ENCODE measurements around the gene SWI5.

Gene SWI5

GRCh38 chr9:128285033-128285784, 9.1 kb downstream of the SWI5 start:
- no peak for TF ChIP-seq GATA2 (IDR thresholded peaks at IDR 0.05; ENCODE audit: low read depth, low read length)
- no peak for TF ChIP-seq GATA3 (IDR thresholded peaks at IDR 0.05; ENCODE audit: low read depth, low read length)

GRCh38 chr9:128286440-128286839, 10.4 kb downstream of the SWI5 start:
- TF ChIP-seq GATA2 (IDR thresholded peaks at IDR 0.05; ENCODE audit: low read depth, low read length), result no peak
- TF ChIP-seq GATA3 (IDR thresholded peaks at IDR 0.05; ENCODE audit: low read depth, low read length), result no peak

GRCh38 chr9:128288273-128289004, 12.4 kb downstream of the SWI5 start:
- no peak for TF ChIP-seq GATA3 (IDR thresholded peaks at IDR 0.05; ENCODE audit: low read depth, low read length)
- no peak for TF ChIP-seq GATA2 (IDR thresholded peaks at IDR 0.05; ENCODE audit: low read depth, low read length)

GRCh38 chr9:128292009-128292408, 15.9 kb downstream of the SWI5 start:
- TF ChIP-seq GATA2 (IDR thresholded peaks at IDR 0.05; ENCODE audit: low read depth, low read length), result no peak
- TF ChIP-seq GATA3 (IDR thresholded peaks at IDR 0.05; ENCODE audit: low read depth, low read length), result no peak

GRCh38 chr9:128293091-128293490, 17.0 kb downstream of the SWI5 start:
- TF ChIP-seq GATA2 (IDR thresholded peaks at IDR 0.05; ENCODE audit: low read depth, low read length) (no peak), GATA3 (IDR thresholded peaks at IDR 0.05; ENCODE audit: low read depth, low read length) (no peak)

- TF ChIP-seq GATA3 (IDR thresholded peaks at IDR 0.05; ENCODE audit: low read depth, low read length), result no peak
- no peak for TF ChIP-seq GATA2 (IDR thresholded peaks at IDR 0.05; ENCODE audit: low read depth, low read length)
These were observed 18.1 kb downstream of the SWI5 start for GRCh38 chr9:128294142-128294541.

GRCh38 chr9:128296340-128297220, 20.5 kb downstream of the SWI5 start:
- no peak for TF ChIP-seq GATA2 (IDR thresholded peaks at IDR 0.05; ENCODE audit: low read depth, low read length)
- TF ChIP-seq GATA3 (IDR thresholded peaks at IDR 0.05; ENCODE audit: low read depth, low read length), result no peak

GRCh38 chr9:128297221-128297773, 21.2 kb downstream of the SWI5 start:
- TF ChIP-seq GATA3 (IDR thresholded peaks at IDR 0.05; ENCODE audit: low read depth, low read length), result no peak
- no peak for TF ChIP-seq GATA2 (IDR thresholded peaks at IDR 0.05; ENCODE audit: low read depth, low read length)

GRCh38 chr9:128298535-128299482, 22.7 kb downstream of the SWI5 start:
- peak; percentile 87 for TF ChIP-seq GATA2 (IDR thresholded peaks at IDR 0.05; ENCODE audit: low read depth, low read length)
- TF ChIP-seq GATA3 (IDR thresholded peaks at IDR 0.05; ENCODE audit: low read depth, low read length), result no peak

GRCh38 chr9:128304136-128304970, 28.3 kb downstream of the SWI5 start:
- no peak for TF ChIP-seq GATA2 (IDR thresholded peaks at IDR 0.05; ENCODE audit: low read depth, low read length)
- TF ChIP-seq GATA3 (IDR thresholded peaks at IDR 0.05; ENCODE audit: low read depth, low read length), result no peak

GRCh38 chr9:128304971-128305288, 28.9 kb downstream of the SWI5 start:
- no peak for TF ChIP-seq GATA2 (IDR thresholded peaks at IDR 0.05; ENCODE audit: low read depth, low read length)
- TF ChIP-seq GATA3 (IDR thresholded peaks at IDR 0.05; ENCODE audit: low read depth, low read length), result no peak

- TF ChIP-seq GATA3 (IDR thresholded peaks at IDR 0.05; ENCODE audit: low read depth, low read length), result no peak
- no peak for TF ChIP-seq GATA2 (IDR thresholded peaks at IDR 0.05; ENCODE audit: low read depth, low read length)
These were observed 33.5 kb downstream of the SWI5 start for GRCh38 chr9:128309551-128309950.

All from SH-SY5Y (cell line).